Measurements from ENCODE around the gene ZDHHC14.

ZDHHC14 gene

DNA sequence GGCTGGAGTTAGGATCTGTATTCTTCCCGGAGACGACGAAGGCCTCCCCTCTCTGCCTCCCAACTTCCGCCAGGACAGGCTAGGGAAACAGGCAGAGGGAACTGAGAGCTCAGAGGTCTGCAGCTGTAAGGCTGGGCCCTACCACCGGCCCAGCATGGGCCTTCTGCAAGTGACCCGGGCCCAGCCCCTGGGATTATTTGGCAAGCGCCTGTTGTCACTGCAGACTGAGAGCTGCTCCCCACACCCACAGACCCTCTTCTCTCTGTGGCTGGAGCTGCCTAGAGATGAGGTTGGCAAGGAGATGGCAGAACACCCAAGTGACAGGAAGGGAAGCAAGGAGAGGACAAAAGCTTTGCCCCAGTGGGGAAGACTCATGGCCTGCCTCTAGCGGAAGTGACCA is 212.6 kb downstream of the ZDHHC14 start:
- no peak for DNase-seq

- no peak for DNase-seq
These were observed 213.3 kb downstream of the ZDHHC14 start for GRCh38 chr6:157594292-157594691.

DNA sequence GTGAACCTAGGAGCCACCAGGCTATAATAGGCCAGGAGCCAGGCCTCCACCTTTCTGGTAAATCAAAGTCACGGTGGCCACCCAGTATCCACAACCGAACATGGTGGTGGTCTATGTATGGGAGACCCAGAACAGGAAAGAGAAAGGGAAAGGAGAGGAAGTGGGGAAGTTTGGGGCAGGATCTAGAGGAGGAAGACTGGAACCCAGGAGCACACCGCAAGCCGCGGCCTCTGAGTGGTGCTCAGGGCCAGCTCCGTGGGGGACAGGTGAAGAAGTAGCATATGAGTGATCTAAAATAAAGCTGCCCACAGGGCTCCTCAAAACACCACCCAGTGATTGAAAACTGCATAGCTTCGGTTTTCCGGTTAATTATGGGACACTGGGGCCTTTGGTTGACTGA is 214.8 kb downstream of the ZDHHC14 start:
- DNase-seq, result no peak

- no peak for DNase-seq
These were observed 215.5 kb downstream of the ZDHHC14 start for GRCh38 chr6:157596461-157596860.

- DNase-seq, result no peak
These were observed 215.9 kb downstream of the ZDHHC14 start for GRCh38 chr6:157596886-157597285.

GRCh38 chr6:157597461-157598312 is 216.7 kb downstream of the ZDHHC14 start:
- peak in 24 of 56 donors; percentile 5 to 72 (median 28) for DNase-seq

DNA sequence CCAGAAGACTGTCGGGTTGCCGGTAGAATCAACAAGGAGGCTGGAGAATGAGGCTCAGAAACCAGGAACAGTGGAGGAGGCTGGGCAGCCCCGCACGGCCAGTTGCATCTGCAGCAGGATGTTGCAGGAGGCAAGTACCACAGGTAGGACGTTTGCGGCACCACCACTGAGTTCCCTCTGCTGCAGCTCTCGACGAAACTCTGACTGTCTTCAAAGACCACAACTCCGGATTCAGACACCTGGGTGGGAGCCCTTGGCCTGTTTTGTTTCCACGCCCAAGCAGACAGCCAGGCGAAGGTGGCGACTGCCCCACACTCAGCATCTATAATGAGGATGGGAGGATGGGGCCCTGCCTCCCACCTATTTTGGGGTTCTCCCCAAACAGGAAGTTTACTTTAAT is 218.2 kb downstream of the ZDHHC14 start:
- no peak for DNase-seq

- no peak for DNase-seq
These were observed 219.8 kb downstream of the ZDHHC14 start for GRCh38 chr6:157600807-157601206.

GRCh38 chr6:157602521-157603295 is 221.7 kb downstream of the ZDHHC14 start:
- no peak for DNase-seq

- no peak for DNase-seq
These were observed 222.4 kb downstream of the ZDHHC14 start for GRCh38 chr6:157603314-157603940.

DNA sequence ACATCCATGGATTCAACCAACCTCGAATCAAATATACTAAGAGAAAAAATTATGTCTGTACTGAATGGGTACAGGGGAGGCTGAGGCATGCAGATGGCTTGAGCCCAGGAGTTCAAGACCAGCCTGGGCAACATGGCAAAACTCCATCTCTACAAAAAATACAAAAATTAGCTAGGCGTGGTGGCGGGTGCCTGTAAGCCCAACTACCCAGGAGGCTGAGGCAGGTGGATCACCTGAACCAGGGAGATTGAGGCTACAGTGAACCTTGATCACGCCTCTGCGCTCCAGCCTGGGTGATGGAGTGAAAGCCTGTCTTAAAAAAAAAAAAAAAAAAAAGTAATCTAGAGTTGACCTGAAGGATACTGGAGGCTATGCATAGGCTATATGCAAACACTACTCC is 223.0 kb downstream of the ZDHHC14 start:
- DNase-seq, result no peak

DNA sequence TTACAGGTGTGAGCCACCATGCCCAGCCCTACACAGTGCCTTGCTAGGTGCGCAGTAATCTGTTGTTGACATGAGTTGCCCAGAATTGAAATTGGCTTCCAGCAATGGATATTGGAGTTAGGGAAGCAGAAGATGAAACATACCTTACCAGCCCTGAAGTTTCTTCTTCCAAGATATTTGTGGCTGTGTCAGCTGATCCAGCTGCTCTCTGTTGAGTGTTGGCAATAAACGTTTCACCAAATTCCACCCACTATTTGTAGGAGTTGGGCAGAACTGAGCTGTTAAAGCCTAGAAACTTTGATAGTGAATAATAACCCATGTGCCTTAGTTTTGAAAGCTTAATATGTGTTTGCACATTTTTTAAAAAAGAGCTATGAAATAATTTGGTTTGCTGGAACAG is 223.8 kb downstream of the ZDHHC14 start:
- no peak for DNase-seq

- no peak for DNase-seq
These were observed 224.5 kb downstream of the ZDHHC14 start for GRCh38 chr6:157605484-157605883.

- DNase-seq, result no peak
These were observed 225.5 kb downstream of the ZDHHC14 start for GRCh38 chr6:157606516-157606915.

DNA sequence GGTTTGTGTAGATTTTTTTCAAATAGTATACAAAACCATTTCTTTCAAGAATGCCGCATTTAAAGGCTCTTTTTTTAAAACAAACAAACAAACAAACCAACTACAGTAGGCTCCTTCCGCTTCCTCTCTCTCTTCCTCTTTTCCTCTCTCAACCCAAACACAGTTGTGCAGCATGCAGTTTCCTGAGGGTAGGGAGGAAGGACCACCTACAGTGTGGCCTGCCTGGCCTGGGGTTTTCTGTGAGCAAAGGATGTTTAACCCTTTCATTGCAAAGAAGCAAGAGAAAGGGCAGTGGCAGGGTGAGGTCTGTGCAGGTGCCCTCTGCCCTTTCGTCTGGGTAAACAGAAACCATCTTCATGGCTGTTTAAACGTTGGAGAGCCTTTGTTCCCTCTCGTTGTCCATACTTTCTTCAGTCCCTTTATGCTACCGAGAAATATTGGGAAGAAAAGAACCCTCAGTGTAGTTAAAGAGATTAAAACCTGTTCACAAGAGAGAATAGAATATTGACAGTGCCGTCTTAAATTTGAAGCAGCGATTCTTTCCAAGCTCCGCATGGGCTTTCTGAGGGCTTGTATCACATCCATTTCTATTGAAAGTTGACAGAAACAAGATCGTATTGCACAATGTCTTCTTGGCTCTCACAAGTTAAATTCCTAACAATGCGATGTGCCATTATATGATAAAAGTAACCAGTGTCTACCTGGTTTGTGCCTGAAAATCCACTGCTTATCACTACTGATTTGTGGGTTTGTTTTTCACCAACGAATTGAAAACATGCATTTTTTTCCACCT is 226.5 kb downstream of the ZDHHC14 start:
- no peak for DNase-seq

DNA sequence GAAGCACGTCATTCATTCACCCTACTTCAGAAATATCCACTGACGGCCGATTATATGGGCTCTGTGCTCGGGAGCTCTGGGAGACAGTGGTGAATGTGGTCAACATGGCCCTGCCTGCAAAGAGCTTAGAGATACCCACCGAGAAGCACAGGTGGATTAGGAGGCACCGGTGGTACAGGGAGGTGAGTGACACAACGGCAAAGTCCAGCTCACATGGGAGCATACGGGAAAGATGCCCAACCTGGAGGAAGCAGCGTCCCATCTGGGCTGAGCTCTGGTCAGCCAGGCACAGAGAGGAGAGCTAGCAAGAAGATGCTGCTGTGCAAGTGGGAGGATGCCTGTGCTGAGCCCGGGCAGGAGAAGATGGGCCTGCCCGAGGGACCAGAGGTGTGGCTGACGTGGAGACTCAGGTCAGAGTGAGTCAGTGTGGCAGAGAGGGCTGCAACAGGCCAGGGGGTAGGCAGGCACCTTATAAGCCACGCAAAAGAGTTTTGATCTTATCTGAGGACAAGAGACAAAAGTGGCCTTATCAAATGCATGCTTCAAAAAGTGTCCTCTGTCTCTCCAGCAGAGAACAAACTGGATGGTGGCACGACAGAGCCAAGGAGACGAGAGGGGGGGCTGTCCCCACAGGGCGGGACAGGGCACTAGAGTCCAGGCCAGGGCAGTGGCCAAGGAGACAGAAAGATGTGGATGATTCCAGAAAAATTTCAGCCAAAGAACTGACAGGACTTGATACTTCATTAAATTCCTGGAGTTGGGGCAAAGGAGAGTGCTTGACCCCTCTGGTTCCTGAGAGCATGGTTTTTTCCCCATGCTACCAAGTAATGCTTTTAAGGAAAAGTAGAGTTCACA is 227.5 kb downstream of the ZDHHC14 start:
- no peak for DNase-seq

GRCh38 chr6:157609117-157609516 is 228.1 kb downstream of the ZDHHC14 start:
- no peak for DNase-seq

DNA sequence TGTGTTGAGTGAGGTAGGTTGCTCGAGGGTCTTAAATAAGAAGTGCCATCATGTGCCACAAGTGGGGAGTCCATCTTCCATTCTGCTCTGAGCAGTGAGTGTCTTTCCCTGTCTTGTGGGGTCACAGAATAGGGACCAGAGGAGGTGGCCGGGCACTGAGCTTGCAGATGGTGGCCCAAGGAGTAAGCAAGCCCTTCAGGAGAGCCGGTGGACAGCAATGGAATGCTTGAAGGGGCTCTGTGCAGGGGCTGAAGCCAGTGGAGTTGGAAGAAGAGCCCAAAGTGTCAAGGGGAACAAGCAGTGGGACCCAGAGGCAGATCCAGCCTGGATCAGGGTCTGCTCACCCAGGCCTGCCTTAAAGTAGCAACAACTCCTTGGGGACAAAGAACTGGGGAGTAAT is 228.6 kb downstream of the ZDHHC14 start:
- DNase-seq, result no peak

DNA sequence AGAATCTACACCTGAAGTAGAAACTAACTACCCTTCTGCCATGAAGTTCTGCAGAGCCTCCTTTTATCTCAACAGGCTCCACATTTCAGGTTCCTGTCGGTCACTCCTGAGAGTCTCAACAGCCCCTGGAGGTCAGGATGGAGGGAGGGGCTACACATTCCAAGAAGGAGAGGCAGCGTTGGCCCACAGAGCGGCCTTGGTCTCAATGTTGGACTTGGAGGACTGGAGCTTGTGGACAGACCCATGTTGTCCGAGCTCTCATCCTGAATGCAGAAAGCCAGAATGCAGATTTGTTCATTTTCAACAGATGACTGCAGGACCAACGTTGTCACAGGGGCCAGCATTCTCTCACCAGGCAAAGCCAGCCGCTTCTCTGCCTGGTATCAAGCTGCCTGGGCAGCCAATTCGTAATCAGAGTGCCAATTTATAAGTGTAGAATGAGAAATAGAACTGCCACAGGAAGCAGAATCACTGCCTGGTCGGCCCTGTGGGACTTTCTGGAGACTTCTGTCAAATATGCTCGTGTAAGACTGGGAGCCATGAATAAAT is 229.5 kb downstream of the ZDHHC14 start:
- no peak for DNase-seq

- DNase-seq, result no peak
These were observed 230.4 kb downstream of the ZDHHC14 start for GRCh38 chr6:157611406-157611805.
